Measurements from ENCODE around the gene TMEM132A. TPM values are rescaled to one million over a fixed set of nuclear protein-coding genes. Genes with fewer than 3 reads are reported as not detected.

Gene TMEM132A
- total RNA-seq, 1 donor from 2014 or later = 197 TPM

DNA sequence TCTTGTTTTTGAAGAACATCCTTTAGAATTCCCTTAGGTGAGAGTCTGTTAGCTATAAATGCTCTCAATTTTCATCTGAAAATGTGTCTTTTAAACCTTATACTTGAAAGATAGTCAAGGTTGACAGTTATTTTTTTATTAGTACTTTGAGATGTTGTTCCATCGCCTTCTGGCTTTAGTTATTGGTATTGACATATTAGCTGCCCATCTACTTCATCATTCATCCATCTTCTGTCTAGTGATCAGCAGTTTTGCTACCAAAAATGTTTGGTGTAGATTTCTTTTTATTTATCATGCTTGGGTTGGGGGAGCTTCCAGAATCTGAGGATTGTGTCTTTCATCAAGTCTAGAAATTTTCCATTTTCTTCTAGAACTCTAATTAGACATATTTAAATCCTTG lies 44.0 kb downstream of the TMEM132A start:
- TF ChIP-seq, protein P1, sequence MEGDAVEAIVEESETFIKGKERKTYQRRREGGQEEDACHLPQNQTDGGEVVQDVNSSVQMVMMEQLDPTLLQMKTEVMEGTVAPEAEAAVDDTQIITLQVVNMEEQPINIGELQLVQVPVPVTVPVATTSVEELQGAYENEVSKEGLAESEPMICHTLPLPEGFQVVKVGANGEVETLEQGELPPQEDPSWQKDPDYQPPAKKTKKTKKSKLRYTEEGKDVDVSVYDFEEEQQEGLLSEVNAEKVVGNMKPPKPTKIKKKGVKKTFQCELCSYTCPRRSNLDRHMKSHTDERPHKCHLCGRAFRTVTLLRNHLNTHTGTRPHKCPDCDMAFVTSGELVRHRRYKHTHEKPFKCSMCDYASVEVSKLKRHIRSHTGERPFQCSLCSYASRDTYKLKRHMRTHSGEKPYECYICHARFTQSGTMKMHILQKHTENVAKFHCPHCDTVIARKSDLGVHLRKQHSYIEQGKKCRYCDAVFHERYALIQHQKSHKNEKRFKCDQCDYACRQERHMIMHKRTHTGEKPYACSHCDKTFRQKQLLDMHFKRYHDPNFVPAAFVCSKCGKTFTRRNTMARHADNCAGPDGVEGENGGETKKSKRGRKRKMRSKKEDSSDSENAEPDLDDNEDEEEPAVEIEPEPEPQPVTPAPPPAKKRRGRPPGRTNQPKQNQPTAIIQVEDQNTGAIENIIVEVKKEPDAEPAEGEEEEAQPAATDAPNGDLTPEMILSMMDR (IDR thresholded peaks at IDR 0.05; ENCODE audit: unreplicated experiment) = no peak
- Mint-ChIP-seq H3K4me3 (no peak overlapping the region), H3K9me3 (peaks cover 15% of the 10 kb centered on the region), H3K36me3 (peaks cover 2% of the 10 kb centered on the region), H3K27ac (no peak overlapping the region), H3K27me3 (ENCODE audit: low read depth) (peaks cover 8% of the 10 kb centered on the region), H3K4me1 (no peaks in the 10 kb centered on the region)
- DNase-seq (ENCODE audit: low spot score in 2 of 2, unreplicated experiment in 2 of 2) = no peak

DNA sequence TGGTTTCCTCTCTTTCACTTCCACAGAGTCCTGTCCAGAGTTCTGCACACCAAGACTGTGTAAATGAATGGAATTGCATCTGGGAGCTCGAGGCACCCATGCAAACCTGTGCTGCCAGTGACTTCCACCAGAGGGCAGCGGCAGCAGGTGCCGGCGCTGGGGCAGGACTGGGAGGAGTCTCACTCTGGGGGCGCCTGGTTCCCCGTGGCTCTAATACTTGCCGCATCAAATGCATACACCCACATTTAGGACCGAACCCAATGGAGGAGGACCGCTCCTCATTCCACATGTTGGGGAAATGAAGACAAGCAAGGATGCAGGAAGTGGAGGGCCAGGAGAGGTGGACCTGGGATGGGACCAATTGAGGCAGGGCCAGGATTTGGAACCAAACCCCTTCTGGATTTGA lies 46.1 kb downstream of the TMEM132A start:
- peaks cover 2% of the 10 kb centered on the region for H3K36me3 Mint-ChIP-seq
- H3K4me3 Mint-ChIP-seq = no peak overlapping the region
- no peak overlapping the region for H3K27ac Mint-ChIP-seq
- peaks cover 15% of the 10 kb centered on the region for H3K9me3 Mint-ChIP-seq
- TF ChIP-seq, protein P1 (IDR thresholded peaks at IDR 0.05; ENCODE audit: unreplicated experiment) = peak; percentile 66
- no peaks in the 10 kb centered on the region for H3K4me1 Mint-ChIP-seq
- peak in 1 of 2 experiments; percentile 58 for DNase-seq (ENCODE audit: low spot score in 2 of 2, unreplicated experiment in 2 of 2)
- peaks cover 8% of the 10 kb centered on the region for H3K27me3 Mint-ChIP-seq (ENCODE audit: low read depth)

DNA sequence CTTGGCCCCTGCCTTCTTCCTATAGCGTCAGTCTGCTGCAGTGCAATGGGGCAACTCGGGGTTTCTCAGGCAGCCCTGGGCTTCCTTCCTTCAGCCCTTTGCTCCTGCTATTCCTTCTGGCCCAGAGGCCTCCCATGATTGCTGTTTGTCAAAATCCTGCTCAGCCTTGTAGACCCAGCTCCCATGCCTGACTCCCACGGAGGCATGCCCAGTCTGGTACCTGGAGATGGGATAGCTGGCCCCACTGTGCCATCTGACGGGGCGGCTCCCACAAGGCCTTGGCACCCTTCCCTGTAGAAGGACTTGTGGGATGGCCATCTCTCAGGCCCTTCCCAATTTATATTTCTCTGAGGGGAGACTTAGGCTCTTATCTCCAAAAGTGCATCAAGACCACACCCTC lies 46.6 kb downstream of the TMEM132A start:
- Mint-ChIP-seq H3K27ac (no peak overlapping the region), H3K27me3 (ENCODE audit: low read depth) (peaks cover 7% of the 10 kb centered on the region), H3K4me1 (no peaks in the 10 kb centered on the region), H3K4me3 (no peak overlapping the region), H3K36me3 (peaks cover 2% of the 10 kb centered on the region), H3K9me3 (peaks cover 15% of the 10 kb centered on the region)
- DNase-seq (ENCODE audit: low spot score in 2 of 2, unreplicated experiment in 2 of 2) = no peak
- TF ChIP-seq, protein P1 (IDR thresholded peaks at IDR 0.05; ENCODE audit: unreplicated experiment) = no peak

DNA sequence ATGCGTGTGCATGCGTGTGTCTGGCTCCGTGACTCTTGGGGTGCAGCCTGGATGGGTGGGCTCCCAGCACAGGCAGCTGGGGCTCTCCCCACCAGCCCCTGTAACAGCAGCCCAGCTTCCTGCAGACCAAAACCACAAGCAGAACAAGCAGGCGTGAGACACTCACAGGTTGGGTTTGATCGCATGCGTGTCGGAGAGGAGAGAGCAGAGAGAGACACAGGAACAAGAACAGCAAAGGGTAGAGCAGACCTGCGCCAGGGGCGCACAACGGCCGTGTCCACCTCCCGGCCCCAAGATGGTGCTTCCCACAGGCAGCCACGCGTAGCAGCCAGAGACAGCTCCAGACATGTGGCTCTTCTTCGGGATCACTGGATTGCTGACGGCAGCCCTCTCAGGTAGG lies 47.3 kb downstream of the TMEM132A start, which contains the start of gene CD6:
Gene CD6 (plus strand): TSS at position 161 of the 400 bp plus-strand sequence. CDS start 186 bp downstream, at position 347.
- Mint-ChIP-seq H3K4me1 (no peaks in the 10 kb centered on the region), H3K27ac (no peak within 1 kb of the TSS), H3K9me3 (peaks cover 15% of the 10 kb centered on the region), H3K36me3 (peaks cover 2% of the 10 kb centered on the region), H3K4me3 (no peak within 1 kb of the TSS), H3K27me3 (ENCODE audit: low read depth) (peaks cover 7% of the 10 kb centered on the region)
- TF ChIP-seq, protein P1 (IDR thresholded peaks at IDR 0.05; ENCODE audit: unreplicated experiment) = no peak
- no peak for DNase-seq (ENCODE audit: low spot score in 2 of 2, unreplicated experiment in 2 of 2)

DNA sequence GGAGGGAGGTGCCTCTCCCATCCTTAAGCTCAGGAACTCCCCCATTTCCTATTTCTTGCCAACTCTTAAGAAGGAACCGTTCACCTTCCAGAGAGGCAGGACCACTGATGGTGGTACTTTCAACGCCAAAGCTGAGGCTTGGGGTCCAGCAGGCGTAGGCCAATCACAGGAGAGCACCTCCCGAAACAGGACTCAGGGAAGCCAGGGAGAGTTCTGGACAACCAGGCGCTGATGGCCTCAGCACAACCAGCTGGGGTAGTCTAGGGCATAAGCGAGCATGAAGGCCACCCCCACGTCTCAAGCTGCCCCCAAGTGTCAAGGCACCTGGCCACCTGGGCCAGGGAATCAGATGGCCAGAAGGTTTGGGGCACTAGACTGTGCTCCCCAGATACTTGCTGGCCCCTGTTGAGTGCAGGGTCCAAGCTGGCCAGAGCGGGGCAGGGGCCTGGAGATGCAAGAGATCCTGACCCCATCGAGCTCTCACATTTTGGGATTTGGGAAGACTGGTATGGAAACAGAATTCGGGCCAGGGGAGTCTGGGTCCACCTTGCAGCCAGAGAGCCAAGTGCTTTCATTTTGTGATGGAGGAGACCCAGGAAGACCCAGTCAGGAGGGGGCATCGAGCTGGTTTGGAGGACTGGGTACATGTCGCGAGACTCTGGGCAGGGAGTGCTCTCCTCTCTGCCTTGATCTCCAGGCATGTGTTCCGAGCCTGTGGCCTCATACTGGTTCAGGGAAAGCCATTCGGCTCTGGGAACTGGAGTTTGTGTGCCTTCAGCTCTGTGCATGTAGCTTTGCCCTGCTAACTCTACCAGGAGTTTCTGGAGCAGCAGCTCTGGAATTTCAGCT lies 48.1 kb downstream of the TMEM132A start:
- TF ChIP-seq, protein P1 (IDR thresholded peaks at IDR 0.05; ENCODE audit: unreplicated experiment) = no peak
- DNase-seq (ENCODE audit: low spot score in 2 of 2, unreplicated experiment in 2 of 2) = no peak
- no peak overlapping the region for H3K27ac Mint-ChIP-seq
- H3K36me3 Mint-ChIP-seq = peaks cover 2% of the 10 kb centered on the region
- H3K9me3 Mint-ChIP-seq = peaks cover 14% of the 10 kb centered on the region
- H3K4me1 Mint-ChIP-seq = peaks cover 4% of the 10 kb centered on the region
- H3K27me3 Mint-ChIP-seq (ENCODE audit: low read depth) = peaks cover 6% of the 10 kb centered on the region
- H3K4me3 Mint-ChIP-seq = no peak overlapping the region
